H9 (cell line): ENCODE data around the gene ZNF618. TPM values are rescaled to one million over a fixed set of nuclear protein-coding genes. Genes with fewer than 3 reads are reported as not detected.

Experiments
- DNase-seq: peaks from one replicate; pipeline ENCODE4 v3.0.0-alpha.2; 2017
- H2AFZ ChIP-seq: one replicate; pipeline ENCODE4 v1.6.1; 2013; ENCODE audit warnings: mild to moderate bottlenecking, low read length, control low read depth, moderate library complexity
- H2AK5ac ChIP-seq: 2 replicates; pipeline ENCODE4 v1.6.1; 2013; ENCODE audit warnings: low read length, control low read depth, mixed read lengths; ENCODE audit not compliant: insufficient read length
- H2BK120ac ChIP-seq: one replicate; pipeline ENCODE4 v1.6.1; 2013; ENCODE audit warnings: low read depth, mild to moderate bottlenecking, low read length, control low read depth, inconsistent platforms; ENCODE audit not compliant: poor library complexity, severe bottlenecking
- H2BK12ac ChIP-seq: 2 replicates; pipeline ENCODE4 v1.6.1; 2013; ENCODE audit warnings: low read length, control low read depth, mixed read lengths, low read depth; ENCODE audit not compliant: insufficient read length
- H2BK15ac ChIP-seq: 2 replicates; pipeline ENCODE4 v1.6.1; 2013; ENCODE audit warnings: low read depth, low read length, control low read depth
- H2BK20ac ChIP-seq: one replicate; pipeline ENCODE4 v1.6.1; 2013; ENCODE audit warnings: low read depth, mild to moderate bottlenecking, low read length, control low read depth, inconsistent platforms; ENCODE audit not compliant: poor library complexity, severe bottlenecking
- H2BK5ac ChIP-seq: 2 replicates; pipeline ENCODE4 v1.6.1; 2013; ENCODE audit warnings: low read length, control low read depth, mixed read lengths; ENCODE audit not compliant: insufficient read length
- H3K14ac ChIP-seq: 2 replicates; pipeline ENCODE4 v1.6.1; 2013; ENCODE audit warnings: low read length, control low read depth; ENCODE audit not compliant: insufficient read depth
- H3K18ac ChIP-seq: 2 replicates; pipeline ENCODE4 v1.6.1; 2013; ENCODE audit warnings: low read depth, mild to moderate bottlenecking, mixed read lengths, low read length, control low read depth; ENCODE audit not compliant: insufficient read length
- H3K23ac ChIP-seq: 2 replicates; pipeline ENCODE4 v1.6.1; 2013; ENCODE audit warnings: low read length, control low read depth, mixed read lengths, low read depth; ENCODE audit not compliant: insufficient read length
- H3K23me2 ChIP-seq: 2 replicates; pipeline ENCODE4 v1.6.1; 2013; ENCODE audit warnings: low read depth, mild to moderate bottlenecking, mixed read lengths, low read length, control low read depth; ENCODE audit not compliant: insufficient read length, poor library complexity, severe bottlenecking
- H3K27ac ChIP-seq: 2 replicates; pipeline ENCODE4 v1.5.1; 2013; ENCODE audit warnings: low read length, control low read depth, mixed read lengths, low read depth; ENCODE audit not compliant: insufficient read length
- H3K27me3 ChIP-seq: 2 replicates; pipeline ENCODE4 v1.6.1; 2013; ENCODE audit warnings: low read length, control low read depth, inconsistent platforms; ENCODE audit not compliant: insufficient read depth
- H3K4ac ChIP-seq: 2 replicates; pipeline ENCODE4 v1.6.1; 2013; ENCODE audit warnings: low read depth, mild to moderate bottlenecking, control low read depth, inconsistent platforms, low read length, moderate library complexity
- H3K4me1 ChIP-seq: 2 replicates; pipeline ENCODE4 v1.6.1; 2013; ENCODE audit warnings: low read length, control low read depth, inconsistent platforms; ENCODE audit not compliant: insufficient read depth
- H3K4me2 ChIP-seq: 2 replicates; pipeline ENCODE4 v1.6.1; 2013; ENCODE audit warnings: low read length, control low read depth, mixed read lengths; ENCODE audit not compliant: insufficient read length, insufficient read depth
- H3K56ac ChIP-seq: 2 replicates; pipeline ENCODE4 v1.6.1; 2013; ENCODE audit warnings: low read depth, mild to moderate bottlenecking, mixed read lengths, low read length, control low read depth; ENCODE audit not compliant: insufficient read length
- H3K79me1 ChIP-seq: 2 replicates; pipeline ENCODE4 v1.6.1; 2013; ENCODE audit warnings: low read depth, mild to moderate bottlenecking, moderate library complexity, low read length, control low read depth, inconsistent platforms; ENCODE audit not compliant: insufficient read depth, poor library complexity, severe bottlenecking
- H3K79me2 ChIP-seq: 2 replicates; pipeline ENCODE4 v1.6.1; 2013; ENCODE audit warnings: low read length, control low read depth, inconsistent platforms; ENCODE audit not compliant: insufficient read depth
- H3K9ac ChIP-seq: 2 replicates; pipeline ENCODE4 v1.6.1; 2013; ENCODE audit warnings: low read length, control low read depth, mixed read lengths; ENCODE audit not compliant: insufficient read length; ENCODE audit errors: extremely low read depth
- H3K9me3 ChIP-seq: one replicate; pipeline ENCODE4 v1.6.1; 2013; ENCODE audit warnings: low read depth, low read length, inconsistent platforms; ENCODE audit not compliant: control insufficient read depth
- H3T11ph ChIP-seq: one replicate; pipeline ENCODE4 v1.6.1; 2013; ENCODE audit warnings: mild to moderate bottlenecking, low read length, control low read depth, inconsistent platforms
- H4K20me1 ChIP-seq: one replicate; pipeline ENCODE4 v1.6.1; 2013; ENCODE audit not compliant: control insufficient read depth, insufficient read length, insufficient read depth
- H4K5ac ChIP-seq: 2 replicates; pipeline ENCODE4 v1.6.1; 2013; ENCODE audit warnings: low read depth, mild to moderate bottlenecking, mixed read lengths, low read length, control low read depth; ENCODE audit not compliant: insufficient read length
- H4K8ac ChIP-seq: replicated peaks from 2 replicates; pipeline ENCODE4 v1.6.1; 2013; ENCODE audit warnings: low read length, control low read depth, mixed read lengths, low read depth; ENCODE audit not compliant: insufficient read length
- H4K91ac ChIP-seq: 2 replicates; pipeline ENCODE4 v1.6.1; 2013; ENCODE audit warnings: low read depth, mild to moderate bottlenecking, moderate library complexity, mixed read lengths, low read length, control low read depth; ENCODE audit not compliant: insufficient read length
- H3K27ac Mint-ChIP-seq, 3 experiments: 2 replicates in 2 of 3; 3 replicates in 1 of 3; pipeline ENCODE4 v1.8.0; 2020 to 2021; ENCODE audit warnings: mixed read lengths in 3 of 3, mild to moderate bottlenecking in 1 of 3, moderate library complexity in 1 of 3
- H3K27me3 Mint-ChIP-seq: 2 replicates; pipeline ENCODE4 v1.8.0; 2021; ENCODE audit warnings: low read depth, mild to moderate bottlenecking, moderate library complexity, mixed read lengths
- H3K36me3 Mint-ChIP-seq, 3 experiments: 2 replicates in 2 of 3; 3 replicates in 1 of 3; pipeline ENCODE4 v1.8.0; 2020 to 2021; ENCODE audit warnings: low read depth in 3 of 3, mixed read lengths in 3 of 3; ENCODE audit not compliant: insufficient read depth in 1 of 3
- H3K4me1 Mint-ChIP-seq, 2 experiments: 2 replicates each; pipeline ENCODE4 v1.8.0; 2020; ENCODE audit warnings: mixed read lengths in 2 of 2
- H3K4me3 Mint-ChIP-seq, 2 experiments: 2 replicates in 1 of 2; 3 replicates in 1 of 2; pipeline ENCODE4 v1.8.0; 2020 to 2021; ENCODE audit warnings: mild to moderate bottlenecking in 2 of 2, mixed read lengths in 2 of 2, moderate library complexity in 1 of 2
- H3K9me3 Mint-ChIP-seq, 2 experiments: 2 replicates in 1 of 2; 3 replicates in 1 of 2; pipeline ENCODE4 v1.8.0; 2020; ENCODE audit warnings: mild to moderate bottlenecking in 2 of 2, mixed read lengths in 2 of 2, moderate library complexity in 1 of 2
- WGBS: extraction: QIAGEN DNeasy Blood & Tissue Kit; methylation state at CpG from one replicate; pipeline ENCODE4 v1.1.7; 2013; ENCODE audit warnings: missing lambda C conversion rate, low lambda C conversion rate, mixed read lengths; ENCODE audit not compliant: insufficient read length; ENCODE audit errors: extremely low coverage; 5-methylcytosine and 5-hydroxymethylcytosine counted together
- total RNA-seq: library from RNA; stranded (reverse); gene quantifications from 2 replicates; pipeline ENCODE4 v1.2.1, GENCODE V29; 2021
- TF ChIP-seq, protein P1 (sequence below): fragments of 200-600 bp; sonication (generic); conservative IDR thresholded peaks from 3 replicates; pipeline ENCODE4 v1.8.0; 2021; ENCODE audit warnings: antibody characterized with exemption, mild to moderate bottlenecking

The ZNF618 gene
- total RNA-seq, 1 experiment from 2014 or later = 13.6 TPM

DNA sequence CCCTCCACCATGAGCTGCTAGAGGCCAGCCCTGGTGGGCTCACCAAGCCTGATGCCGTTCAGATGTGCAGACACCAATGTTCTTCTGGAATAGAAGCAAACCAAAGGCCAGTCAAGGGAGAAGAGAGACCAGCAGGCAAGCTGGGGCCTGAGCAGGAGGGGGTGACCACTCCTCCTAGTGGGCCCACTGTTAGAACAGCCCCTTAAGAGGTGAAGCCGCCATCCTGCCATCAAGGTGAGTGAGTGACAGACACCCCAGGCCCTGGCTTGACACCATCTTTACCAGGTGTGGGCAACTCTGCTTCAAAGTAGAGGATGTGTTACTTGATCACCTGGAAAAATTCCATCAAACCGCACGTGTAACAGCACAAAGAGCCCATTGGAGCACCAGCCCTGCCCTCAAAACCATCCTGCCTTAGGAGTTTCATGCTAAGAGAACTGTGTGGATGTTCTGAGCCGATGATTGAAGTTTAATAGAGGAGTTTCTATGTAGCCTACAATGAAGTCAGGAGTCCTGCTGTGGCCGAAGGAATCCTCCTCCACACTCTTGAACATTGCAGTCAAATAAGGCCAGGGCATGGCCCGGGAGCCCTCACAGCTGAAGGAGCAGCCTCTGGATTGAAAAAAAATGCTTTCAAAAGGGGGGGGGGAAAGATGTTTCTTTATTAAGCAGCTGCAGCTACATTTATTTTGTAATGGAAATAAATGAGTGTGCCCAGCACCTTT is 181.2 kb downstream of the ZNF618 start:
- Histone ChIP-seq H4K8ac (no peak overlapping the region), H3K79me1 (no peaks in the 10 kb centered on the region), H3K9me3 (no peaks in the 10 kb centered on the region), H3K23ac (no peak overlapping the region), H3K23me2 (no peaks in the 10 kb centered on the region), H3T11ph (no peak overlapping the region), H2BK20ac (no peak overlapping the region), H2BK5ac (no peak overlapping the region), H4K5ac (no peak overlapping the region), H3K56ac (no peak overlapping the region), H3K79me2 (no peaks in the 10 kb centered on the region), H2AFZ (no peak overlapping the region), H3K4me1 (no peaks in the 10 kb centered on the region), H3K18ac (no peak overlapping the region), H3K27me3 (no peaks in the 10 kb centered on the region), H2BK15ac (no peak overlapping the region), H2BK120ac (no peak overlapping the region), H3K27ac (no peak overlapping the region), H3K14ac (no peak overlapping the region), H4K91ac (no peak overlapping the region), H3K4ac (no peak overlapping the region), H3K9ac (no peak overlapping the region), H2BK12ac (no peak overlapping the region), H2AK5ac (no peak overlapping the region), H3K4me2 (no peak overlapping the region), H4K20me1 (no peaks in the 10 kb centered on the region)
- H3K9me3 Mint-ChIP-seq = no peaks in the 10 kb centered on the region; a peak in 1 of 5 replicates
- H3K4me1 Mint-ChIP-seq = peaks cover 2 to 11% of the 10 kb centered on the region in 2 experiments
- DNase-seq = peak; percentile 23
- no CpG with 5 or more reads among the region's 7 CpGs for WGBS
- H3K4me3 Mint-ChIP-seq = no peak overlapping the region
- TF ChIP-seq, protein P1, sequence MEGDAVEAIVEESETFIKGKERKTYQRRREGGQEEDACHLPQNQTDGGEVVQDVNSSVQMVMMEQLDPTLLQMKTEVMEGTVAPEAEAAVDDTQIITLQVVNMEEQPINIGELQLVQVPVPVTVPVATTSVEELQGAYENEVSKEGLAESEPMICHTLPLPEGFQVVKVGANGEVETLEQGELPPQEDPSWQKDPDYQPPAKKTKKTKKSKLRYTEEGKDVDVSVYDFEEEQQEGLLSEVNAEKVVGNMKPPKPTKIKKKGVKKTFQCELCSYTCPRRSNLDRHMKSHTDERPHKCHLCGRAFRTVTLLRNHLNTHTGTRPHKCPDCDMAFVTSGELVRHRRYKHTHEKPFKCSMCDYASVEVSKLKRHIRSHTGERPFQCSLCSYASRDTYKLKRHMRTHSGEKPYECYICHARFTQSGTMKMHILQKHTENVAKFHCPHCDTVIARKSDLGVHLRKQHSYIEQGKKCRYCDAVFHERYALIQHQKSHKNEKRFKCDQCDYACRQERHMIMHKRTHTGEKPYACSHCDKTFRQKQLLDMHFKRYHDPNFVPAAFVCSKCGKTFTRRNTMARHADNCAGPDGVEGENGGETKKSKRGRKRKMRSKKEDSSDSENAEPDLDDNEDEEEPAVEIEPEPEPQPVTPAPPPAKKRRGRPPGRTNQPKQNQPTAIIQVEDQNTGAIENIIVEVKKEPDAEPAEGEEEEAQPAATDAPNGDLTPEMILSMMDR = no peak
- H3K36me3 Mint-ChIP-seq = peaks cover 0 to 17% (median 10%) of the 10 kb centered on the region in 3 experiments; a peak in 5 of 7 replicates
- H3K27me3 Mint-ChIP-seq = no peaks in the 10 kb centered on the region
- H3K27ac Mint-ChIP-seq = no peak overlapping the region
